Ammon's horn (tissue), 1 donor: ENCODE data around the gene INSRR.

Experiments used
- DNase-seq: peaks from one replicate; pipeline ENCODE4 v3.0.0-alpha.2; 2016; ENCODE audit warnings: low spot score

The INSRR gene

GRCh38 chr1:156851779-156852417, 7.0 kb downstream of the INSRR start:
- DNase-seq: no peak

- no peak for DNase-seq
Measured at GRCh38 chr1:156849151-156849496, 9.8 kb downstream of the INSRR start.

DNA sequence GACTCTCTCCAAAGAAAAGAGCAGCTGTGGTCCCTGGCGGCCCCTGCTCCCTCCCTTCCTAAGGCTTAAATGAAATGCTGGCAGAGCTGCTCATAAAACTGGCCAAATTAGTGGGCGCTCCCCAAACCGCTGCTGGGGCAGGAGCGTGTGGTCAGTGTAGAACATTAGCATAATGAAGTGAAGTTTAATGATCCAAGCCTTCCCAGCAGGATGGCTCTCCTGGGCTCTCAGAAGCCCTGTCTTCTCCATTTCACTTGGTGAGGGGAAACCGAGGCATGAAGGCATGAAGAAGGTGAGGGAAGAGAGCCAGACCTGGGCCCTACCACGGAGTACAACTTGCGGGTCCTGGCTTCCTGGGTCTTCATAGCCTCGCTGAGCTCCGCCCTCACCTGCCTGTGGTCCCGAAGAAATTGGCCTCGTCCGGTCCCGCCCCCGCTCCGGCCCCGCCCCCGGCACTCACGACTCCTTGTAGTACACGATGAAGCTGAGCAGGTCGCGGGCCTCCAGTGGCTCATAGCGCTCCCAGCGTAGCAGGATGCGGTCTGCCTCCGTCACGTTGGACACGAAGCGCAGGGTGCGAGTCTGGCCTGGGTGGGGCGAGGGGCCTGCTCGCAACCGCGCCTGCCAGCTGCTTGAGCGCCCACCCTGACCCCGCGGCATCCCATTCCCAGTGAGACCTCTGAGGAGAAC, 10.3 kb downstream of the INSRR start:
- no peak for DNase-seq

GRCh38 chr1:156847591-156848460, 11.1 kb downstream of the INSRR start:
- no peak for DNase-seq

- DNase-seq: no peak
Measured at GRCh38 chr1:156846643-156847042, 12.3 kb downstream of the INSRR start.

DNA sequence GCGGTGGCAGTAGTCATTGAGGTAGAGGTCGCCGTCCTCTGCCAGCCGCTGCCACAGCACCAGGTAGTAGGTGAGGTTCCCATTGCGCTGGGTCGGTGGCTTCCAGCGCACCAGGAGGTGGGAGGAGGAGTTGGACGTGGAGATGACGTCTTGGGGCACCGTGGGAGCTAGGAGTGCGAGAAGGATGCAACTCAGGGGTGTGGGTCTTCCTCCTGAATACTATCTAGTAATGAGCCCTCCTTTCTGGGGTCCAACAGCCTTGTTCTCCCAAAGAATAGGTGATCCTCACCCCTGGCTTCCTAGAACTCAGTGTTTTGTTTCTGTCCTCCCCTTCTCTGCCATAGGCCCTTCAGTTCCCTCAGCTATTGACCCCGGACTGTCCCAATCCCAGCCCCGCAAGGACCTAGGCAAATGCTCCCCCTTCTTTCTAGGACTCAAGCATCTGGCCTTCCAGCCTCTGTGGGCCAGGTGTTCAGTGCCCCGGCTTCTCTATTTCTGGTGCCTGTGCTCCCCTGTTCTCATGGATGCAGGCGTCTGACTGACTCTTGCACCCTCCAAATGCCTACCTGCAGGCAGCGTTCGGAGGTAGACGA, 12.9 kb downstream of the INSRR start:
- DNase-seq: no peak

- DNase-seq: no peak
Measured at GRCh38 chr1:156845055-156845952, 13.6 kb downstream of the INSRR start.

GRCh38 chr1:156844638-156845037, 14.3 kb downstream of the INSRR start:
- no peak for DNase-seq

GRCh38 chr1:156844102-156844501, 14.8 kb downstream of the INSRR start:
- no peak for DNase-seq

DNA sequence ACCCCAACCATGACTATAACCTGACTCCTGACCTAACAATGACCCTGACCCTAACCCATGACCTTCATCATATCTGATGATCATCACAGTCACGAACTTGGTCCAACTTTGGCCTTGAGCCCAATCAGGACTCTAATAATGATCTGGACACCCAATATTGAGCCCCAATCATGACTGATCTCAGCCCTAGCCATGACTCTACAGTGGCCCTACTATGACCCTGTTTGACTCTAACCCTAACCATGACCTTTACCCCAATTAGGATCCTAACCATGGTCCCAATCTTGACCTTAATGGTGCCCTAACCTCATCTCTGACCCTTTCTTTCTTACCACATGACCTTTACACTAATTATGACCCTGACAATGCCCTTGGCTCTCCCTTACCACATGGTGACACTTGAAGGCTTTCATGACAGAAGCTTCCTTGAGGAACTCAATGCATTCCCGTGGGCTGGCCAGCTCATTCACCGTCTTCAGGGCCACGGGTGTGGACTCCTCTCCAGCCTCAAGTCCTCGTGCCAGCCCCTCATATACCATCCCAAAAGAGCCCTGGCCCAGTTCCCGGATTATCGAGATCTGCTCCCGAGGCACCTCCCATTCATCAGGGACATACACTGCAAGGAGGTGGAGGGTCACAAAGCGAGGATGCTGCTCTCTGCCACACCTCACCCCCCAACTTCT, 16.2 kb downstream of the INSRR start:
- DNase-seq: no peak

GRCh38 chr1:156841295-156841855, 17.5 kb downstream of the INSRR start:
- DNase-seq: no peak

DNA sequence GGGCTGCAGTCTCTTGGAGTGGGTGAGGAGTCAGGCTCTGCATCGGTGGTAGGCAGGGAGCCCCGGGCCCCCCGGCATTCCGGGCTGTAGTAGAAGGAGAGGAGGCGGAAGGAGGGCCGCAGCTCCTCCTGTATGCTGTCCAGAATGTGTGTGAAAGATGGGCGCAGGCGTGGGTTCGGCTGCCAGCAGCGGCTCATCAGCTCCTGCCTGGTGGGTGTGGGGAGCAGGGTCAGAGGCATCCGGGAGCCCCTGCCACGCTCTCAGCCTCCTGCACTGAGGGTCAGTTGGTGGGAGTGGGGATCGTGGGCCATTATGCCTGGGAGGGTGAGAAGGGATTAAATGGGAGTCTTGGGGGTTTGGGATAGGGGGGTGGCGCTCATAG, 18.0 kb downstream of the INSRR start:
- no peak for DNase-seq

DNA sequence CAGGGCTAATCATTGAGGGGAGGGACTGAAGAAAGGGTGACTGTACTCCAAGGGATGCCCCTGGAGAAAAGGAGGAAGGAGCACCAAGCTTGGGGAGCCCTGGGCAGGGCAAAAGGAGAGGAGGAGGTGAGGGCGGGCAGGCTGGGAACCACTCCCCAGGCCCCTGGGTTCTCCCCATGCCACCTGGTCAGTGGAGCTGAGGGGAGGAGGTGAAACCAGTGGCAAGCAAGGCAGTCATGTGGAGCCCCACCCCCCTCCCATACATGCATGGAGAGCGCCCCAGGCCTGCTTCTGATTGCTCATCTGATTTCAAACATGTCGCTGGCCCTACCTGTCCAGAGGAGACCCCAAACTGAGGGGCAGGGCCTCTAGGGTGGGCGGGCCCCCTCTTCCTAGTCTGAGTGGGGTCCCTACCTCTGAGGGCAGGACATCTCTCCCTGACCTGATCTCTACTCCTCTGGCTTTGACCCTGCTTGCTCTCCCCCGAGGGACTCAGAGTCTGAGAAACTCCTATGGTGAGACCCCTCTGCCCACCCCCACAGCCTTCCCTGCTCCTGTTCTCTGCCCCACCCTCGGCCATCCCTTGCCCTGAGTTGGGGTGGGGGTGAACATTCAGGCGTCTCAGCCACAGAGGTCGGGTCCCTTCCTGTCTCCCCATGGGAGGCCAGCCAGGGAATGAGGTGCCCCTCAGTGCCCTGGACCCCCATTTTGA, 18.6 kb downstream of the INSRR start:
- DNase-seq: no peak

DNA sequence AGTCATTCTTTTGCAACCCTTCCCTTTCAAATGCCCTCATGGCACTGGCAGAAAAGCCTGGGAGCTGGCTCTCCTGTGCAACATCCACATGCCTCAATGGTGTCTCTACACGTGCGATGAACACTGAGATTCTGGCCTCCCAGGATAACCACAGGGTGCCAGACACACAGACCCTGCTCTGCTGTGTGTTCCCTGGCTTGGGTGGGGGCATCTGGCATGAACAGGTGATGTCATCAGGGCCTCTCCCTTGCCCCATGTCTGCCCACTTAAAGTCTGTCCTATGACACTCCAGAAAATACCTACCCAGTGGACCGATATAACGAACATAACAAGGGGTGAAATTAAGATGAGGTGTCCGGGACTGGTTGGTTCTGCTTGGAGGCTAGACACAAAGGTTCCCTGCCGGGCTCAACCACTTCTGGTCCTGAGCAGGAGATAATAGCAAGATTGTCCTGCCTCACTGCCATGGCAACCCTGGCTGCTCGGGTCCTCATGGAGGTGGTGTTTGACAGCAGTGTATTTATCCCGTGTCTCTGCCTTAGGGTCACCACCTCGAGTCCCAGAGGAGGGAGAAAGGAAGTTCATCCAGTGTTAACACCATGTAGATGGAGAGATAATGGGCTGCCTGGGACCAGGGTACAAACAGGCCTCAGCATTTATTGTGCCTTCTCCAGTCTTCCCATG, 19.3 kb downstream of the INSRR start:
- DNase-seq: no peak

DNA sequence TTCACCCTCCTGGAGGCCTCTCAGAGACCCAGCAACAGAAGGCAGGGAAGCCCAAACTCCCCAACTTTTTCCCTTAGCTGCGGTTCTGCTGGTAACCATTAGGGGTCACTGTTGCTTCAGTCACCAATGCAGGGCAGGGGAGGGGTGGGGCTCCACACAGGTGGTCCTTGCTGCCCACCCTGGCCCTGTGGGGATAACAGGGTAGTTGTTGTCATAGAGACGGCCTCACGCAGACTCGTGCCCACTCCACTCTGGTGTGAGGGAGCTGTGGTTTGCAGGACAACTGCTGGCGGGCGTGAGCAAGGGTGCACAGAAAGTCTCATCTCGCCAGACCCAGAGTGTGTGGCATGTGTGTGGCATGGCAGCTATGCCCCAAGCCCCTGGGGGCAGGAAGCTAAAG, 19.9 kb downstream of the INSRR start:
- DNase-seq: no peak

- DNase-seq: no peak
Measured at GRCh38 chr1:156836892-156837291, 22.0 kb downstream of the INSRR start.

DNA sequence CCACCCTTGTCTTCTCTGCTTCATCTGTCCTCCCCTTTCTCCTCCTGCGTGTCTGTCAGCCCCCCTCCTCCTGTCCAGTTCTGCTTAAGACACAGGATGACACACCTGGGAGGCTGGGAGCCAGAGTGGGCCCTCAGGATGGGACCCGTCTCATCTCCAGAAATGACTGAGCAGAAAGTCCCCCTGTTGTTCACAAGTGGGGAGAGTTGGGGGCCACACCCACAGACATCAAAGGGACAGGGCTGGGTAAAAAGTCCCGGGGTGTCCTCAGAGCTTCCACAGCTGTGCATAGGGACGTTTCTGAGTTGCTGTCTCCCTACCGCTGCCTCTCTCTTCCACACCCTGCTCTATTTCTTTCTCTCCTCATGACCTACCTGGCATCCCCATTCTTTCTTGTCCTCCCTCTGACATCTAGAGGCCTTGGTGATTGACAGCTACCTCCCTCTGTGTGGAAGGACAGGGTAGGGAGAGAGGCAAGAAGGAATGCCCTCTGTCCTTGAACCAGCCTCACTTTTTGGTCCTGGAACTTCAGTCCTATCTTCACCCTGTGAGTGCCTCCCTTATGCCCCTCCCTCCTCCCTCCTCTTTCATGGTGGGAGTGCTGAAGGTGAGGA, 22.8 kb downstream of the INSRR start:
- no peak for DNase-seq

- DNase-seq: no peak
Measured at GRCh38 chr1:156834322-156834721, 24.6 kb downstream of the INSRR start.

DNA sequence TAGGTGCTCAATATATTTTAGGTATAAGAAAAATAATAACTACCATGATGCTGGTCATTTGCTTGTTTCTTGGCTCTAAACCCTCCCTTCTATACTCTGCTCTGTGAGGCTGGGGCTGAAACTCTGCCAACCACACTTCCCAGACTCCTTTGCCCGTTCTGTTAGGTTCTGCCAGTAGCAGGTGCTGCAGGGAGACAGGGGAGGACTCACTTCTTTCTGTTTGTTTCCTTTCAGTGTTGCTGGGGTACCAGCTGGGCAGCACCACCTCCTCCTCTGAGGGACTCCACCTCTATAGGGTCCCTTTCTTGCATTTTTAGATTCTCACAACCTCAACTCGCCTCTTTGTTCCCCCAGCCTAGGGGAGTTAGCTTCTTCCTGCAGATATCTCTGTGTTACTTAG, 25.3 kb downstream of the INSRR start:
- no peak for DNase-seq
